Stimulated activated CD8-positive, alpha-beta memory T cell treated with anti-CD3 and anti-CD28 coated beads, Interleukin-7, amount 100 ng/mL, for 1 hour (primary cell): ENCODE results near the gene FAM229B.

Experiments used
- DNase-seq, 2 donors: peaks; one replicate each; pipeline ENCODE4 v3.0.0-alpha.2; 2020; ENCODE audit warnings: low read depth in 2 of 2

FAM229B gene

GRCh38 chr6:112144145-112144926 is 56.9 kb downstream of the FAM229B start:
- no peak for DNase-seq

GRCh38 chr6:112145080-112145573 is 57.7 kb downstream of the FAM229B start:
- no peak for DNase-seq

DNA sequence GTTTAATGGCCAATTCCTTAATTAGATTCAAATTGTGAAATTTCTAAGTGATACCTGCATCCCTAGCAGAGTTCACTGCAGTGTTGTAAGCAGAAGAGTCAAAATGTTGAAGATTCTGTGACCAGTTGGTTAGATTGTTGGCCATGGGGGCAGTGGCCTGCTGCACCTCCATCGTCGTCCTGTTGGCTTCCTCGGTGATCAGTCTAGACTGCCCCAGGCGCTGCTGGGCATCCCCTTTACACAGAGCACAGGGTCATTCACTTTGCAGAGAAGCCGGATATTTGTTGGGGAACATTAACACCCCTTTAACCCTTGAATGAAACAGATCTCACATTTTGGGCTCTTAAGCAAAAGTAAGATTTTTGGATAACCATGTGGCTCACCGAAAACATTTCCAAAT is 60.7 kb downstream of the FAM229B start:
- no peak for DNase-seq

DNA sequence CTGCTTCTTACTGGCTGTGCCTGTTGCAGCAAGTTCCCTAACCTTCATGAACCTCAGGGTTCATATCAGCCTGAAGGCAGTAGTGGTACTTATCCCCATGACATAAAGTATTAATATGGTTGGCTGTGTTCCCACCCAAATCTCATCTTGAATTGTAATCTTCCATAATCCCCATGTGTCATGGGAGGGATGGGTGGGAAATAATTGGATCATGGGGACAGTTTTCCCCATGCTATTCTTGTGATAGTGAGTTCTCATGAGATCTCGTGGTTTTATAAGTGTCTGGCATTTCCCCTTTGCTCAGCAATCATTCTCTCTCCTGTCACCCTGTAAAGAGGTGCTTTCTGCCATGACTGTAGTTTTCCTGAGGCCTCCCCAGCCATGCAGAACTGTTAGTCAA is 61.8 kb downstream of the FAM229B start:
- no peak for DNase-seq

DNA sequence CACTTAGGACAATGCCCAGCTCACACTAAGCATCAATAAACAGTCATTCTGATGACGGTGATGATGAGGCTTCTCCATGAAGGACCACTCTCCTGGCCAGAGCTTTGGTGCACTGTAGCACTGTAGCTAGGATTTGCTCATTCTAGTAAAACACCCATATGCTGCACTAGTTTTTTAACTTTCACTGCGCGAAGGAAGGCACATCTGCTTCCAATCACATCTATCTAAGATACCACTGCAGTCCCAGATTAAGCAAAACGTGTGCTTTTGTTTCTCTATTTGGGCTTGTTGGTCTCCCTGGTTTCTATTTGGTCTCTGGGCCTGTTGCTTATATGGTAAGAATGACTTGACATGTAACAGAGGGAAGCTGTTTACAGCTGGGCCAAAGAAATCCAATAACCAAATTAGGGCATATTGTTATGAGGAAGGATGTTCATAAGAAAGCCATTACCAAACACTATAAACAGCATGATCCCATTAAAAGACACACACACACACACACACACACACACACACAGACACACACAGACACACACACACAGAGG is 62.4 kb downstream of the FAM229B start:
- DNase-seq, result no peak

DNA sequence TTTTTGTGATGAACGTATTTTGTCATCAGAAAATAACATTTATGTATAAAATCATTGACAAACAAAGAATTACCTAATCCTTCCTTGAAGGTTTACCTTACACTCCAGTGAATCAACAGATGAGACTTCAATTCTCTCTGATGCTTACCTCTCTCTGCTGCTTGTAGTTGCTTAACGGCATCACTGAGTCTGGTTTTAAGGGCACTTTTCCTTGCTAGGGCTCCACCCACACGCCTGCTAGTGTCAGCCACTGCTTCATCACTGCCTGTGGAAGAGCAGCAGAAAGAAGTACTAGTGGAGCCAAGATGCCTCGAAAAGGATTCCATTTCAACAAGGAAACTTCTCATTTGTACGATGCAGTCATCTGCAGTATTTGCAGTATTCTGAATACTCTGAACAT is 63.0 kb downstream of the FAM229B start:
- DNase-seq, result no peak
